Hepatocyte (in vitro differentiated cells): ENCODE data around the gene TNFRSF14.

ENCODE experiments used
- CTCF ChIP-seq: fragments of 200-600 bp; sonication (generic); IDR thresholded peaks from 2 replicates; pipeline ENCODE4 v1.5.1; 2016; ENCODE audit warnings: antibody characterized with exemption, mild to moderate bottlenecking; ENCODE audit not compliant: poor library complexity
- EZH2 ChIP-seq: fragments of 200-600 bp; sonication (generic); IDR thresholded peaks from 2 replicates; pipeline ENCODE4 v1.6.1; 2016; ENCODE audit warnings: antibody characterized with exemption, mild to moderate bottlenecking, borderline replicate concordance
- EZH2phosphoT487 ChIP-seq: fragments of 200-600 bp; sonication (generic); IDR thresholded peaks from one replicate; pipeline ENCODE4 v1.6.1; 2018; ENCODE audit warnings: antibody characterized with exemption, mild to moderate bottlenecking, low read depth, moderate library complexity; ENCODE audit not compliant: unreplicated experiment, severe bottlenecking

- TF ChIP-seq EZH2phosphoT487 (no peak), CTCF (no peak), EZH2 (no peak)
Measured at GRCh38 chr1:2516124-2516523, 40.0 kb upstream of the TNFRSF14 start.
